NB4 (cell line): Measurements from ENCODE around the gene ACD.

Source experiments
- CTCF ChIP-seq: IDR thresholded peaks from one replicate; pipeline ENCODE4 v1.5.1; 2012; ENCODE audit warnings: low read depth, low read length
- POLR2A ChIP-seq: IDR thresholded peaks from 2 replicates; pipeline ENCODE4 v1.6.1; 2011; ENCODE audit warnings: mild to moderate bottlenecking; ENCODE audit not compliant: insufficient read length; ENCODE audit errors: extremely low read depth
- TF ChIP-seq, protein P1 (sequence below): IDR thresholded peaks from 2 replicates; pipeline ENCODE4 v1.6.1; 2011; ENCODE audit warnings: low read depth, low read length

GRCh38 chr16:67647681-67648080 lies 12.4 kb downstream of the ACD start:
- TF ChIP-seq CTCF (no peak), POLR2A (no peak)
- TF ChIP-seq, protein P1, sequence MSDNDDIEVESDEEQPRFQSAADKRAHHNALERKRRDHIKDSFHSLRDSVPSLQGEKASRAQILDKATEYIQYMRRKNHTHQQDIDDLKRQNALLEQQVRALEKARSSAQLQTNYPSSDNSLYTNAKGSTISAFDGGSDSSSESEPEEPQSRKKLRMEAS: no peak
